HG03095 (cell line): ENCODE data around the gene ABHD11.
A peak's percentile ranks its signal among the peaks of the same experiment; 100 is the strongest.
"Not testable (repeated sequence)": the region's sequence is repeated elsewhere in the genome, so short reads cannot be mapped to it uniquely, and the experiment has no call there.

Experiments used
- ATAC-seq: cut with Tn5 transposase; IDR thresholded peaks from one replicate; pipeline ENCODE4 v1.9.1; 2021; ENCODE audit warnings: moderate library complexity; ENCODE audit not compliant: unreplicated experiment

Gene ABHD11

GRCh38 chr7:73738612-73739386, at the start of gene ABHD11:
ABHD11 (minus strand) TSS chr7:73738802; CDS start chr7:73738770, 32 bp downstream.
- peak; percentile 84 for ATAC-seq

- ATAC-seq = not testable (repeated sequence)
Measured at GRCh38 chr7:73787786-73788048, 49.1 kb upstream of the ABHD11 start.

- ATAC-seq = no peak
Measured at GRCh38 chr7:73786588-73786987, 48.0 kb upstream of the ABHD11 start.

- ATAC-seq = no peak
Measured at GRCh38 chr7:73779517-73779916, 40.9 kb upstream of the ABHD11 start.

- no peak for ATAC-seq
Measured at GRCh38 chr7:73778801-73779389, 40.3 kb upstream of the ABHD11 start.

GRCh38 chr7:73774923-73775322, 36.3 kb upstream of the ABHD11 start:
- ATAC-seq = no peak

- ATAC-seq = no peak
Measured at GRCh38 chr7:73773700-73774517, 35.3 kb upstream of the ABHD11 start.

GRCh38 chr7:73770860-73771670, 32.5 kb upstream of the ABHD11 start:
- ATAC-seq = no peak

- ATAC-seq = no peak
Measured at GRCh38 chr7:73770002-73770859, 31.6 kb upstream of the ABHD11 start, which contains the start of gene CLDN3. CLDN3 (minus strand) TSS chr7:73770270; CDS start chr7:73770049, 221 bp downstream.

- ATAC-seq = no peak
Measured at GRCh38 chr7:73769481-73770001, 30.9 kb upstream of the ABHD11 start.

GRCh38 chr7:73768641-73769480, 30.3 kb upstream of the ABHD11 start:
- no peak for ATAC-seq

- ATAC-seq = no peak
Measured at GRCh38 chr7:73766556-73767229, 28.1 kb upstream of the ABHD11 start.

GRCh38 chr7:73762659-73762999, 24.0 kb upstream of the ABHD11 start:
- ATAC-seq = no peak

- no peak for ATAC-seq
Measured at GRCh38 chr7:73761854-73762658, 23.5 kb upstream of the ABHD11 start.

- no peak for ATAC-seq
Measured at GRCh38 chr7:73758581-73759138, 20.1 kb upstream of the ABHD11 start.

GRCh38 chr7:73749931-73750776, 11.6 kb upstream of the ABHD11 start:
- ATAC-seq = no peak
